Measurements from ENCODE around the gene MYCL. TPM values are rescaled to one million over a fixed set of nuclear protein-coding genes. Genes with fewer than 3 reads are reported as not detected.

MYCL gene
- total and polyA plus RNA-seq, 3 donors from 2014 or later = 3.1 to 4.6 (median 3.3) TPM

GRCh38 chr1:39849203-39849602 lies 52.5 kb downstream of the MYCL start:
- H3K27me3 ChIP-seq = no peaks in the 10 kb centered on the region
- H3K36me3 ChIP-seq (ENCODE audit: low read depth, missing control alignments) = no peaks in the 10 kb centered on the region
- H3K9me3 ChIP-seq = no peaks in the 10 kb centered on the region
- intact Hi-C loops (cut with DNase I; ENCODE audit: low total_unique reads) = no loop called here
- peaks cover 14% of the 10 kb centered on the region for H3K4me1 ChIP-seq
- no peak overlapping the region for H3K4me3 ChIP-seq
- DNase-seq = no peak
- no peak overlapping the region for H3K27ac ChIP-seq
- no peak for TF ChIP-seq POLR2A (IDR thresholded peaks at IDR 0.05)
- TF ChIP-seq CTCF (IDR thresholded peaks at IDR 0.05) = no peak
- 64 to 94% methylated on average over 1 of the region's 1 CpG for WGBS, 2 donors

GRCh38 chr1:39847940-39848339 lies 53.8 kb downstream of the MYCL start:
- Histone ChIP-seq H3K27ac (no peak overlapping the region), H3K9me3 (no peaks in the 10 kb centered on the region), H3K4me3 (no peak overlapping the region), H3K4me1 (peaks cover 14% of the 10 kb centered on the region), H3K27me3 (no peaks in the 10 kb centered on the region), H3K36me3 (ENCODE audit: low read depth, missing control alignments) (no peaks in the 10 kb centered on the region)
- intact Hi-C loops (cut with DNase I; ENCODE audit: low total_unique reads) = no loop called here
- WGBS, 2 donors = 94 to 97% methylated on average over 6 of the region's 6 CpGs
- no peak for DNase-seq
- TF ChIP-seq CTCF (IDR thresholded peaks at IDR 0.05) = no peak
- TF ChIP-seq POLR2A (IDR thresholded peaks at IDR 0.05) = no peak

- Histone ChIP-seq H3K4me1 (peaks cover 14% of the 10 kb centered on the region), H3K27ac (no peak overlapping the region), H3K4me3 (no peak overlapping the region), H3K36me3 (ENCODE audit: low read depth, missing control alignments) (no peaks in the 10 kb centered on the region), H3K27me3 (no peaks in the 10 kb centered on the region), H3K9me3 (no peaks in the 10 kb centered on the region)
- DNase-seq = no peak
- intact Hi-C loops (cut with DNase I; ENCODE audit: low total_unique reads) = no loop called here
- WGBS, 2 donors = 95 to 100% methylated on average over 1 of the region's 1 CpG
- TF ChIP-seq CTCF (IDR thresholded peaks at IDR 0.05) (no peak), POLR2A (IDR thresholded peaks at IDR 0.05) (no peak)
Observed at GRCh38 chr1:39846796-39847195, 54.9 kb downstream of the MYCL start.

GRCh38 chr1:39845569-39846566 lies 55.8 kb downstream of the MYCL start:
- Histone ChIP-seq H3K4me1 (peaks cover 13% of the 10 kb centered on the region), H3K27ac (no peak overlapping the region), H3K4me3 (no peak overlapping the region), H3K27me3 (no peaks in the 10 kb centered on the region), H3K36me3 (ENCODE audit: low read depth, missing control alignments) (no peaks in the 10 kb centered on the region), H3K9me3 (no peaks in the 10 kb centered on the region)
- intact Hi-C loops (cut with DNase I; ENCODE audit: low total_unique reads) = no loop called here
- peak; percentile 80 for DNase-seq
- WGBS, 2 donors = 37 to 59% methylated on average over 7 of the region's 7 CpGs
- no peak for TF ChIP-seq CTCF (IDR thresholded peaks at IDR 0.05)
- TF ChIP-seq POLR2A (IDR thresholded peaks at IDR 0.05) = no peak

Small RNAs within 50 kb of the gene (small RNA-seq; reads per million reads assigned to genes)
- gene RF00019 = 0 reads per million in 2 donors

Other genes with a start within 250 kb of the MYCL start
- gene NT5C1A, start 229.8 kb downstream of the MYCL start, total RNA-seq = 1 to 10 TPM; 2.1 to 3.2 TPM
- gene NT5C1A, start 229.8 kb downstream of the MYCL start, polyA plus RNA-seq (ENCODE audit: insufficient read depth, low read depth, low replicate concordance) = 1.0 TPM
- gene HPCAL4, start 210.5 kb downstream of the MYCL start, total RNA-seq = 10 to 100 TPM in 1 of 2 donors, 1 to 10 TPM in 1; 6.9 to 24.5 TPM
- gene HPCAL4, start 210.5 kb downstream of the MYCL start, polyA plus RNA-seq (ENCODE audit: insufficient read depth, low read depth, low replicate concordance) = 17.3 TPM
- gene PPIE, start 163.0 kb downstream of the MYCL start, total RNA-seq = 10 to 100 TPM; 71.5 to 82.8 TPM
- 109 TPM for gene PPIE, start 163.0 kb downstream of the MYCL start, polyA plus RNA-seq (ENCODE audit: insufficient read depth, low read depth, low replicate concordance)
- 10 to 100 TPM; 28.6 to 90.0 TPM for gene OXCT2, start 130.6 kb downstream of the MYCL start, total RNA-seq
- 78.8 TPM for gene OXCT2, start 130.6 kb downstream of the MYCL start, polyA plus RNA-seq (ENCODE audit: insufficient read depth, low read depth, low replicate concordance)
- gene BMP8B, start 113.1 kb downstream of the MYCL start, total RNA-seq = 1 to 10 TPM; 5.5 to 5.6 TPM
- gene BMP8B, start 113.1 kb downstream of the MYCL start, polyA plus RNA-seq (ENCODE audit: insufficient read depth, low read depth, low replicate concordance) = 4.4 TPM
- gene TRIT1, start 18.4 kb downstream of the MYCL start, total RNA-seq = 10 to 100 TPM; 21.4 to 21.7 TPM
- gene TRIT1, start 18.4 kb downstream of the MYCL start, polyA plus RNA-seq (ENCODE audit: insufficient read depth, low read depth, low replicate concordance) = 20.5 TPM
- gene MFSD2A, start 53.2 kb upstream of the MYCL start, total RNA-seq = 100 to 1,000 TPM; 185 to 201 TPM
- 122 TPM for gene MFSD2A, start 53.2 kb upstream of the MYCL start, polyA plus RNA-seq (ENCODE audit: insufficient read depth, low read depth, low replicate concordance)
- gene CAP1, start 138.8 kb upstream of the MYCL start, total RNA-seq = 100 to 1,000 TPM; 159 to 160 TPM
- 231 TPM for gene CAP1, start 138.8 kb upstream of the MYCL start, polyA plus RNA-seq (ENCODE audit: insufficient read depth, low read depth, low replicate concordance)
- gene PPT1, start 195.3 kb upstream of the MYCL start, total RNA-seq = 10 to 100 TPM; 67.0 to 82.9 TPM
- 112 TPM for gene PPT1, start 195.3 kb upstream of the MYCL start, polyA plus RNA-seq (ENCODE audit: insufficient read depth, low read depth, low replicate concordance)